K562 (cell line): ENCODE results near the gene IGSF21. TPM values are rescaled to one million over a fixed set of nuclear protein-coding genes. Genes with fewer than 3 reads are reported as not detected.

Experiments
- ATF7 ChIP-seq: fragments of 450-650 bp; IDR thresholded peaks from 2 replicates; pipeline ENCODE4 v1.7.1; 2014; ENCODE audit warnings: mild to moderate bottlenecking, moderate library complexity
- CBX1 ChIP-seq: sonication (generic); IDR thresholded peaks from 2 replicates; pipeline ENCODE4 v1.6.1; 2016; ENCODE audit warnings: antibody characterized with exemption, low read depth, mild to moderate bottlenecking
- CEBPB ChIP-seq: fragments of 450-650 bp; IDR thresholded peaks from 2 replicates; pipeline ENCODE4 v1.6.1; 2016; ENCODE audit warnings: missing genetic modification characterization, missing compliant biosample characterization
- CTBP1 ChIP-seq: fragments of 450-650 bp; IDR thresholded peaks from 2 replicates; pipeline ENCODE4 v1.6.1; 2016; ENCODE audit warnings: borderline replicate concordance
- ESRRA ChIP-seq: fragments of 450-650 bp; IDR thresholded peaks from 2 replicates; pipeline ENCODE4 v1.6.1; 2014; ENCODE audit warnings: low read depth, mild to moderate bottlenecking, moderate library complexity, borderline replicate concordance
- FOXK2 ChIP-seq, 2 experiments: fragments of 450-650 bp; IDR thresholded peaks in 1 of 2; conservative IDR thresholded peaks in 1 of 2; 2 replicates each; pipeline ENCODE4 v1.6.1; 2016; ENCODE audit warnings: low read depth in 2 of 2, mild to moderate bottlenecking in 1 of 2
- HDAC1 ChIP-seq, 2 experiments: fragments of 450-650 bp; IDR thresholded peaks; 2 replicates each; pipeline ENCODE4 v1.6.1; 2016 to 2017; ENCODE audit warnings: inconsistent platforms in 1 of 2, mild to moderate bottlenecking in 1 of 2, moderate library complexity in 1 of 2
- HNRNPL ChIP-seq: fragments of 200-400 bp; formaldehyde crosslinking; IDR thresholded peaks from 2 replicates; pipeline ENCODE4 v1.6.1; 2017; ENCODE audit warnings: low read depth, mild to moderate bottlenecking, low read length
- ILF3 ChIP-seq: fragments of 450-650 bp; IDR thresholded peaks from 2 replicates; pipeline ENCODE4 v1.6.1; 2018; ENCODE audit warnings: antibody characterized with exemption, mild to moderate bottlenecking, moderate library complexity, borderline replicate concordance
- NFIX ChIP-seq: fragments of 250-450 bp; sonication (Bioruptor Pico); IDR thresholded peaks from 2 replicates; pipeline ENCODE4 v1.4.0; 2020; ENCODE audit warnings: low read depth, mild to moderate bottlenecking, moderate library complexity
- OTX1 ChIP-seq: fragments of 450-650 bp; formaldehyde crosslinking; IDR thresholded peaks from 2 replicates; pipeline ENCODE4 v1.4.0; 2022; ENCODE audit warnings: mild to moderate bottlenecking
- PRMT5 ChIP-seq: sonication (generic); formaldehyde crosslinking; IDR thresholded peaks from 2 replicates; pipeline ENCODE4 v1.5.0; 2020; ENCODE audit warnings: missing genetic modification reagents
- PTRF ChIP-seq: fragments of 450-650 bp; IDR thresholded peaks from 2 replicates; pipeline ENCODE4 v1.6.1; 2016; ENCODE audit warnings: mild to moderate bottlenecking, missing genetic modification characterization, missing compliant biosample characterization
- RBM17 ChIP-seq: fragments of 200-400 bp; formaldehyde crosslinking; IDR thresholded peaks from 2 replicates; pipeline ENCODE4 v1.6.1; 2017; ENCODE audit warnings: low read depth, mild to moderate bottlenecking, low read length, borderline replicate concordance
- RBM34 ChIP-seq: fragments of 200-400 bp; formaldehyde crosslinking; IDR thresholded peaks from 2 replicates; pipeline ENCODE4 v1.6.1; 2018; ENCODE audit warnings: low read length, borderline replicate concordance; ENCODE audit not compliant: insufficient read depth
- SIRT6 ChIP-seq: IDR thresholded peaks from one replicate; pipeline ENCODE4 v1.6.1; 2012; ENCODE audit warnings: low read depth, mild to moderate bottlenecking, control low read depth, inconsistent platforms, low read length, moderate library complexity
- SRSF9 ChIP-seq: fragments of 200-400 bp; formaldehyde crosslinking; IDR thresholded peaks from 2 replicates; pipeline ENCODE4 v1.6.1; 2017; ENCODE audit warnings: low read depth, low read length, borderline replicate concordance
- STAT5B ChIP-seq: fragments of 250-450 bp; sonication (Bioruptor Pico); IDR thresholded peaks from 2 replicates; pipeline ENCODE4 v1.8.0; 2021; ENCODE audit warnings: mild to moderate bottlenecking, inconsistent platforms
- TCFL5 ChIP-seq: fragments of 250-450 bp; sonication (Bioruptor Pico); conservative IDR thresholded peaks from 2 replicates; pipeline ENCODE4 v1.6.1; 2021; ENCODE audit warnings: mild to moderate bottlenecking, moderate library complexity, matching md5 sums
- XRCC5 ChIP-seq: fragments of 200-400 bp; formaldehyde crosslinking; IDR thresholded peaks from 2 replicates; pipeline ENCODE4 v1.6.1; 2017; ENCODE audit warnings: low read depth, mild to moderate bottlenecking, low read length
- ZBTB8A ChIP-seq: fragments of 450-650 bp; IDR thresholded peaks from 2 replicates; pipeline ENCODE4 v1.6.1; 2018; ENCODE audit warnings: mild to moderate bottlenecking, moderate library complexity; ENCODE audit not compliant: partially characterized antibody
- ZNF174 ChIP-seq: fragments of 250-450 bp; sonication (Bioruptor Pico); IDR thresholded peaks from 2 replicates; pipeline ENCODE4 v1.4.0; 2020; ENCODE audit warnings: mild to moderate bottlenecking
- ZNF507 ChIP-seq: conservative IDR thresholded peaks from 2 replicates; pipeline ENCODE4 v1.6.1; 2017; ENCODE audit warnings: missing genetic modification characterization, missing compliant biosample characterization
- ZNF589 ChIP-seq: fragments of 200-800 bp; sonication (Bioruptor generic); IDR thresholded peaks from 2 replicates; pipeline ENCODE4 v1.6.1; 2016; ENCODE audit warnings: low read depth, missing genetic modification characterization, missing compliant biosample characterization
- ZNF699 ChIP-seq: fragments of 250-450 bp; sonication (Bioruptor Pico); IDR thresholded peaks from 2 replicates; pipeline ENCODE4 v1.8.0; 2021; ENCODE audit warnings: mild to moderate bottlenecking, moderate library complexity; ENCODE audit not compliant: insufficient replicate concordance
- polyA plus RNA-seq, 8 experiments: library from polyadenylated mRNA; depleted of rRNA in 4 of 8; stranded (reverse) in 5 of 8; unstranded in 3 of 8; fragments of >200 nt; fragmentation: Nextera tagmentation in 2 of 8; fragmentation: Illumina TruSeq in 1 of 8; extraction: Ambion mirVana in 2 of 8; extraction: Trizol in 1 of 8; gene quantifications; 2 replicates each; pipeline versions ENCODE4 v1.2.1 to v1.2.3, GENCODE V29; 2011 to 2014; ENCODE audit warnings: inconsistent platforms in 1 of 8, missing spikeins in 1 of 8
- total RNA-seq, 7 experiments: library from RNA; depleted of rRNA in 6 of 7; stranded (reverse); fragments of >200 nt in 6 of 7; fragmentation: Illumina TruSeq in 2 of 7; extraction: Trizol in 2 of 7; gene quantifications; 2 replicates each; pipeline versions ENCODE4 v1.2.1 to v1.2.3, GENCODE V29; 2011 to 2021; ENCODE audit warnings: low replicate concordance in 1 of 7
- TF ChIP-seq, protein P1 (sequence below): fragments of 450-650 bp; IDR thresholded peaks from 2 replicates; pipeline ENCODE4 v1.6.1; 2016
- TF ChIP-seq, protein P2 (sequence below), 2 experiments: fragments of 450-650 bp; IDR thresholded peaks; 2 replicates each; pipeline ENCODE4 v1.6.1; 2016
- TF ChIP-seq, protein P3 (sequence below): fragments of 450-650 bp; IDR thresholded peaks from 2 replicates; pipeline ENCODE4 v1.7.0; 2016; ENCODE audit warnings: borderline replicate concordance

IGSF21 gene
- total and polyA plus RNA-seq, 9 of the 15 experiments (the other 6 are each of a cell fraction or from before 2014, with no cell fraction given): not detected

GRCh38 chr1:18414872-18415447 lies 307.4 kb downstream of the IGSF21 start (continued):
- TF ChIP-seq, protein P1, sequence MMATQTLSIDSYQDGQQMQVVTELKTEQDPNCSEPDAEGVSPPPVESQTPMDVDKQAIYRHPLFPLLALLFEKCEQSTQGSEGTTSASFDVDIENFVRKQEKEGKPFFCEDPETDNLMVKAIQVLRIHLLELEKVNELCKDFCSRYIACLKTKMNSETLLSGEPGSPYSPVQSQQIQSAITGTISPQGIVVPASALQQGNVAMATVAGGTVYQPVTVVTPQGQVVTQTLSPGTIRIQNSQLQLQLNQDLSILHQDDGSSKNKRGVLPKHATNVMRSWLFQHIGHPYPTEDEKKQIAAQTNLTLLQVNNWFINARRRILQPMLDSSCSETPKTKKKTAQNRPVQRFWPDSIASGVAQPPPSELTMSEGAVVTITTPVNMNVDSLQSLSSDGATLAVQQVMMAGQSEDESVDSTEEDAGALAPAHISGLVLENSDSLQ: no peak
- TF ChIP-seq ILF3: no peak
- TF ChIP-seq ZNF589 (CRISPR knock-in tag): peak; percentile 76
- no peak for TF ChIP-seq ZBTB8A
- TF ChIP-seq SRSF9: no peak
- no peak for TF ChIP-seq CBX1
- TF ChIP-seq ATF7: no peak
- TF ChIP-seq, protein P2, sequence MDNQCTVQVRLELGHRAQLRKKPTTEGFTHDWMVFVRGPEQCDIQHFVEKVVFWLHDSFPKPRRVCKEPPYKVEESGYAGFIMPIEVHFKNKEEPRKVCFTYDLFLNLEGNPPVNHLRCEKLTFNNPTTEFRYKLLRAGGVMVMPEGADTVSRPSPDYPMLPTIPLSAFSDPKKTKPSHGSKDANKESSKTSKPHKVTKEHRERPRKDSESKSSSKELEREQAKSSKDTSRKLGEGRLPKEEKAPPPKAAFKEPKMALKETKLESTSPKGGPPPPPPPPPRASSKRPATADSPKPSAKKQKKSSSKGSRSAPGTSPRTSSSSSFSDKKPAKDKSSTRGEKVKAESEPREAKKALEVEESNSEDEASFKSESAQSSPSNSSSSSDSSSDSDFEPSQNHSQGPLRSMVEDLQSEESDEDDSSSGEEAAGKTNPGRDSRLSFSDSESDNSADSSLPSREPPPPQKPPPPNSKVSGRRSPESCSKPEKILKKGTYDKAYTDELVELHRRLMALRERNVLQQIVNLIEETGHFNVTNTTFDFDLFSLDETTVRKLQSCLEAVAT (IDR thresholded peaks at IDR 0.05): peak in 1 of 2 experiments; percentile 73; a peak in 1 of 4 replicates
- no peak for TF ChIP-seq PRMT5 (CRISPR knock-in tag)
- no peak for TF ChIP-seq CTBP1
- no peak for TF ChIP-seq STAT5B (CRISPR knock-in tag)
- TF ChIP-seq XRCC5: no peak
- no peak for TF ChIP-seq HNRNPL
- no peak for TF ChIP-seq FOXK2 (conservative IDR thresholded peaks at IDR 0.05 in 1 of 2, IDR thresholded peaks at IDR 0.05 in 1 of 2; ENCODE audit: low read depth in 2 of 2)
- TF ChIP-seq TCFL5 (CRISPR knock-in tag): no peak
- TF ChIP-seq OTX1 (CRISPR knock-in tag): peak; percentile 86; the same call in 1 of the 2 replicates
- TF ChIP-seq RBM34: no peak
- TF ChIP-seq PTRF (tag): no peak
- TF ChIP-seq, protein P3, sequence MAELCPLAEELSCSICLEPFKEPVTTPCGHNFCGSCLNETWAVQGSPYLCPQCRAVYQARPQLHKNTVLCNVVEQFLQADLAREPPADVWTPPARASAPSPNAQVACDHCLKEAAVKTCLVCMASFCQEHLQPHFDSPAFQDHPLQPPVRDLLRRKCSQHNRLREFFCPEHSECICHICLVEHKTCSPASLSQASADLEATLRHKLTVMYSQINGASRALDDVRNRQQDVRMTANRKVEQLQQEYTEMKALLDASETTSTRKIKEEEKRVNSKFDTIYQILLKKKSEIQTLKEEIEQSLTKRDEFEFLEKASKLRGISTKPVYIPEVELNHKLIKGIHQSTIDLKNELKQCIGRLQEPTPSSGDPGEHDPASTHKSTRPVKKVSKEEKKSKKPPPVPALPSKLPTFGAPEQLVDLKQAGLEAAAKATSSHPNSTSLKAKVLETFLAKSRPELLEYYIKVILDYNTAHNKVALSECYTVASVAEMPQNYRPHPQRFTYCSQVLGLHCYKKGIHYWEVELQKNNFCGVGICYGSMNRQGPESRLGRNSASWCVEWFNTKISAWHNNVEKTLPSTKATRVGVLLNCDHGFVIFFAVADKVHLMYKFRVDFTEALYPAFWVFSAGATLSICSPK: no peak
- no peak for TF ChIP-seq SIRT6
- no peak for TF ChIP-seq ZNF699
- TF ChIP-seq ZNF174: no peak
- no peak for TF ChIP-seq ZNF507 (tag)
- TF ChIP-seq CEBPB (tag): no peak
- peak; percentile 75; the same call in 1 of the 2 replicates for TF ChIP-seq ESRRA
- TF ChIP-seq RBM17: no peak
- no peak for TF ChIP-seq HDAC1 (IDR thresholded peaks at IDR 0.05)
- TF ChIP-seq NFIX (CRISPR knock-in tag): no peak
